ENCODE data around the gene DMRTB1. TPM values are rescaled to one million over a fixed set of nuclear protein-coding genes. Genes with fewer than 3 reads are reported as not detected.
A peak's percentile ranks its signal among the peaks of the same experiment; 100 is the strongest.

The DMRTB1 gene
- polyA plus RNA-seq, 3 donors, result not detected

- Histone ChIP-seq H4K20me1 (ENCODE audit: insufficient read depth, low read length) (no peaks in the 10 kb centered on the region), H2AFZ (ENCODE audit: insufficient read depth, low read depth, low read length, poor library complexity, severe bottlenecking) (no peak overlapping the region), H3K4me3 (replicated peaks in 1 of 3; ENCODE audit: low read depth in 2 of 3, low read length in 3 of 3) (no peak overlapping the region), H3K27me3 (ENCODE audit: control insufficient read depth in 2 of 2, insufficient read depth in 2 of 2, low read length in 2 of 2) (no peaks in the 10 kb centered on the region), H3K79me2 (ENCODE audit: insufficient read depth, low read length) (no peaks in the 10 kb centered on the region), H3K9ac (ENCODE audit: insufficient read depth, low read length, poor library complexity, severe bottlenecking) (no peak overlapping the region), H3K4me2 (replicated peaks; ENCODE audit: extremely low read depth, low read length, poor library complexity, severe bottlenecking) (no peak overlapping the region), H3K27ac (ENCODE audit: low read depth in 1 of 2, low read length in 2 of 2) (no peak overlapping the region), H3K36me3 (replicated peaks in 1 of 2; ENCODE audit: control insufficient read depth in 1 of 2, insufficient read depth in 2 of 2, low read length in 2 of 2) (no peaks in the 10 kb centered on the region), H3K9me3 (replicated peaks in 1 of 2; ENCODE audit: control insufficient read depth in 1 of 2, insufficient read depth in 1 of 2, low read length in 2 of 2) (no peaks in the 10 kb centered on the region), H3K4me1 (ENCODE audit: control insufficient read depth in 1 of 2, insufficient read depth in 2 of 2, low read length in 2 of 2) (no peaks in the 10 kb centered on the region)
- peak; percentile 25 for TF ChIP-seq CTCF (IDR thresholded peaks at IDR 0.05)
- no peaks in the 10 kb centered on the region for H3K36me3 Mint-ChIP-seq
- intact Hi-C loops (cut with micrococcal nuclease), result no loop called here
- H3K27ac Mint-ChIP-seq, result no peak overlapping the region
- H3K4me1 Mint-ChIP-seq, result no peaks in the 10 kb centered on the region
- WGBS (ENCODE audit: insufficient coverage), result no CpG with 5 or more reads among the region's 2 CpGs
- H3K4me3 Mint-ChIP-seq, result no peak overlapping the region
- no peak for DNase-seq
- H3K9me3 Mint-ChIP-seq, result peaks cover 0 to 2% (median 0%) of the 10 kb centered on the region in 7 donors
- H3K27me3 Mint-ChIP-seq (ENCODE audit: low read depth in 3 of 3), result peaks cover 2 to 7% (median 4%) of the 10 kb centered on the region in 3 donors
Observed at GRCh38 chr1:53450225-53450624, 9.0 kb upstream of the DMRTB1 start.

DNA sequence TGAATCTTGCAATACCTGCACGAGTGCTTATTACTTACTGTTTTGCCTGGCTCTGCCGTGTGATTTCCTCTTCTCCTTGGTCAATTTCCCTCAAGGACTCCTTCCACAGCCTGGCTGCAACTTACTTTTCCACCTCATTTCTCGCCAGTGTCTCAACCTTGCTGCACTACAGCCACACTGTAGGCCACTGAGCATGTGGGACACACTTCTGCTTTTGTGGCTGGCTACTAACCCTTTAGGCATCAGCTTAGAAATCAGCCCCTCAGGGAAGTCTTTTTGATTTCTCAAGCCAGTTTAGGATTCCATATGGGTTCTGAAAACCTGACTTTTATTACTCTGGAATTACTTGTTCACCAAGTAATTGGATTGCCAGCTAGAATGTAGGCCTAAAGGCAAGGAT is 5.2 kb upstream of the DMRTB1 start:
- Histone ChIP-seq H3K9me3 (replicated peaks in 1 of 2; ENCODE audit: control insufficient read depth in 1 of 2, insufficient read depth in 1 of 2, low read length in 2 of 2) (no peaks in the 10 kb centered on the region), H3K4me3 (replicated peaks in 1 of 3; ENCODE audit: low read depth in 2 of 3, low read length in 3 of 3) (no peak overlapping the region), H3K4me2 (replicated peaks; ENCODE audit: extremely low read depth, low read length, poor library complexity, severe bottlenecking) (no peak overlapping the region), H3K36me3 (replicated peaks in 1 of 2; ENCODE audit: control insufficient read depth in 1 of 2, insufficient read depth in 2 of 2, low read length in 2 of 2) (no peaks in the 10 kb centered on the region), H4K20me1 (ENCODE audit: insufficient read depth, low read length) (no peaks in the 10 kb centered on the region), H3K27me3 (ENCODE audit: control insufficient read depth in 2 of 2, insufficient read depth in 2 of 2, low read length in 2 of 2) (no peaks in the 10 kb centered on the region), H3K4me1 (ENCODE audit: control insufficient read depth in 1 of 2, insufficient read depth in 2 of 2, low read length in 2 of 2) (no peaks in the 10 kb centered on the region), H3K27ac (ENCODE audit: low read depth in 1 of 2, low read length in 2 of 2) (no peak overlapping the region), H3K9ac (ENCODE audit: insufficient read depth, low read length, poor library complexity, severe bottlenecking) (no peak overlapping the region), H3K79me2 (ENCODE audit: insufficient read depth, low read length) (no peaks in the 10 kb centered on the region), H2AFZ (ENCODE audit: insufficient read depth, low read depth, low read length, poor library complexity, severe bottlenecking) (no peak overlapping the region)
- H3K9me3 Mint-ChIP-seq, result peaks cover 0 to 2% (median 0%) of the 10 kb centered on the region in 7 donors
- 55% methylated on average over 3 of the region's 3 CpGs for WGBS (ENCODE audit: insufficient coverage)
- intact Hi-C loops (cut with micrococcal nuclease), result no loop called here
- peaks cover 4 to 5% (median 4%) of the 10 kb centered on the region in 3 donors for H3K27me3 Mint-ChIP-seq (ENCODE audit: low read depth in 3 of 3)
- H3K4me3 Mint-ChIP-seq, result no peak overlapping the region
- no peak overlapping the region for H3K27ac Mint-ChIP-seq
- TF ChIP-seq CTCF (IDR thresholded peaks at IDR 0.05), result no peak
- DNase-seq, result no peak
- no peaks in the 10 kb centered on the region for H3K36me3 Mint-ChIP-seq
- H3K4me1 Mint-ChIP-seq, result no peaks in the 10 kb centered on the region
